Skeletal muscle cell (primary cell): ENCODE results near the gene SAFB.

Experiments
- DNase-seq: peaks from one replicate; pipeline ENCODE4 v3.0.0-alpha.2; 2010; ENCODE audit warnings: low read depth
- H3K4me3 ChIP-seq: 2 replicates; pipeline ENCODE4 v1.5.1; 2011; ENCODE audit warnings: low read depth, mild to moderate bottlenecking, control low read depth, low read length, moderate library complexity

SAFB gene

GRCh38 chr19:5622465-5623396 is at the start of gene SAFB, which contains the start of gene SAFB2:
SAFB (plus strand) TSS chr19:5623083; CDS start chr19:5623206, 123 bp downstream.
SAFB2 (minus strand) TSS chr19:5622776; CDS start chr19:5622715, 61 bp downstream.
- DNase-seq: peak; percentile 97

GRCh38 chr19:5575590-5575989 is 47.3 kb upstream of the SAFB start:
- H3K4me3 ChIP-seq: no peak overlapping the region

More at GRCh38 chr19:5622465-5623396, at the start of gene SAFB, which contains the start of gene SAFB2:
- peak within 1 kb of the TSS; percentile 100 for H3K4me3 ChIP-seq

GRCh38 chr19:5578097-5578846 is 44.6 kb upstream of the SAFB start:
- DNase-seq: no peak
- peak overlapping the region; percentile 33 for H3K4me3 ChIP-seq

More at GRCh38 chr19:5575590-5575989, 47.3 kb upstream of the SAFB start:
- DNase-seq: no peak

- no peak for DNase-seq
- H3K4me3 ChIP-seq: no peak overlapping the region
These were observed 43.6 kb upstream of the SAFB start for GRCh38 chr19:5579286-5579685.

GRCh38 chr19:5579697-5580096 is 43.2 kb upstream of the SAFB start:
- H3K4me3 ChIP-seq: no peak overlapping the region
- DNase-seq: no peak

- no peak overlapping the region for H3K4me3 ChIP-seq
- no peak for DNase-seq
These were observed 42.7 kb upstream of the SAFB start for GRCh38 chr19:5580161-5580571.

- H3K4me3 ChIP-seq: no peak overlapping the region
- no peak for DNase-seq
These were observed 37.2 kb upstream of the SAFB start for GRCh38 chr19:5585461-5586299.

- no peak for DNase-seq
- H3K4me3 ChIP-seq: no peak overlapping the region
These were observed 36.4 kb upstream of the SAFB start for GRCh38 chr19:5586300-5587070.

GRCh38 chr19:5587071-5587455 is 35.8 kb upstream of the SAFB start:
- DNase-seq: no peak
- H3K4me3 ChIP-seq: no peak overlapping the region

- no peak overlapping the region for H3K4me3 ChIP-seq
- no peak for DNase-seq
These were observed 35.2 kb upstream of the SAFB start for GRCh38 chr19:5587661-5588060.

- no peak overlapping the region for H3K4me3 ChIP-seq
- DNase-seq: no peak
These were observed 34.4 kb upstream of the SAFB start for GRCh38 chr19:5588441-5588840.

GRCh38 chr19:5588906-5589676 is 33.8 kb upstream of the SAFB start:
- no peak for DNase-seq
- no peak overlapping the region for H3K4me3 ChIP-seq

- H3K4me3 ChIP-seq: no peak overlapping the region
- DNase-seq: no peak
These were observed 32.6 kb upstream of the SAFB start for GRCh38 chr19:5590151-5590864.

- DNase-seq: no peak
- H3K4me3 ChIP-seq: no peak overlapping the region
These were observed 32.1 kb upstream of the SAFB start for GRCh38 chr19:5590865-5591154.

- DNase-seq: no peak
- no peak overlapping the region for H3K4me3 ChIP-seq
These were observed 31.4 kb upstream of the SAFB start for GRCh38 chr19:5591476-5591875.

- no peak overlapping the region for H3K4me3 ChIP-seq
- DNase-seq: no peak
These were observed 30.1 kb upstream of the SAFB start for GRCh38 chr19:5592531-5593342.
